Measurements from ENCODE around the gene ING5. TPM values are rescaled to one million over a fixed set of nuclear protein-coding genes. Genes with fewer than 3 reads are reported as not detected.
A peak's percentile ranks its signal among the peaks of the same experiment; 100 is the strongest.

The ING5 gene
- total RNA-seq: 10 to 100 TPM; 24.6 to 52.3 (median 35.1) TPM
- long read RNA-seq, donor 1, full-length matches to known transcripts: 10 of 23 reads
- long read RNA-seq, donor 1, partial matches to known transcripts: 1 of 23 reads
- long read RNA-seq, donor 1, other reads (novel, unspliced or antisense): 12 of 23 reads
- long read RNA-seq, donor 2, full-length matches to known transcripts: 3 of 6 reads
- long read RNA-seq, donor 2, partial matches to known transcripts: 1 of 6 reads
- long read RNA-seq, donor 2, other reads (novel, unspliced or antisense): 2 of 6 reads

- no peaks in the 10 kb centered on the region for H3K9me3 ChIP-seq
- intact Hi-C loops (cut with DNase I, micrococcal nuclease): no loop called here
- no peaks in the 10 kb centered on the region for H3K36me3 ChIP-seq (ENCODE audit: low read depth)
- TF ChIP-seq CTCF (IDR thresholded peaks at IDR 0.05): no peak
- peak within 1 kb of the TSS; percentile 50 for H3K4me3 ChIP-seq
- peaks cover 7% of the 10 kb centered on the region for H3K4me1 ChIP-seq (ENCODE audit: low read depth)
- ATAC-seq (peak; percentile 89), DNase-seq (peak; percentile 97 to 99 (median 98))
Observed at GRCh38 chr2:241701399-241702154, at the start of gene ING5. ING5 (plus strand) TSS chr2:241702039; CDS start chr2:241702066, 27 bp downstream.

GRCh38 chr2:241652142-241652541 lies 49.7 kb upstream of the ING5 start:
- Histone ChIP-seq H3K9me3 (no peaks in the 10 kb centered on the region), H3K4me1 (ENCODE audit: low read depth) (peaks cover 9% of the 10 kb centered on the region), H3K36me3 (ENCODE audit: low read depth) (peaks cover 3% of the 10 kb centered on the region), H3K4me3 (no peak overlapping the region)
- ATAC-seq (no peak), DNase-seq (peak in 1 of 3 donors; percentile 4)
- TF ChIP-seq CTCF (IDR thresholded peaks at IDR 0.05): no peak
- intact Hi-C loops (cut with DNase I, micrococcal nuclease): no loop called here

GRCh38 chr2:241652722-241653121 lies 49.1 kb upstream of the ING5 start:
- no peaks in the 10 kb centered on the region for H3K9me3 ChIP-seq
- peaks cover 3% of the 10 kb centered on the region for H3K36me3 ChIP-seq (ENCODE audit: low read depth)
- no peak overlapping the region for H3K4me3 ChIP-seq
- TF ChIP-seq CTCF (IDR thresholded peaks at IDR 0.05): no peak
- DNase-seq: peak in 1 of 3 donors; percentile 30
- ATAC-seq: no peak
- H3K4me1 ChIP-seq (ENCODE audit: low read depth): peaks cover 8% of the 10 kb centered on the region
- intact Hi-C loops (cut with DNase I, micrococcal nuclease): no loop called here

- Histone ChIP-seq H3K4me3 (no peak overlapping the region), H3K9me3 (no peaks in the 10 kb centered on the region), H3K36me3 (ENCODE audit: low read depth) (peaks cover 3% of the 10 kb centered on the region), H3K4me1 (ENCODE audit: low read depth) (peaks cover 6% of the 10 kb centered on the region)
- intact Hi-C loops (cut with DNase I, micrococcal nuclease): no loop called here
- ATAC-seq (no peak), DNase-seq (no peak)
- no peak for TF ChIP-seq CTCF (IDR thresholded peaks at IDR 0.05)
Observed at GRCh38 chr2:241653210-241653750, 48.6 kb upstream of the ING5 start.

- intact Hi-C loops (cut with DNase I, micrococcal nuclease): no loop called here
- Histone ChIP-seq H3K4me1 (ENCODE audit: low read depth) (no peaks in the 10 kb centered on the region), H3K9me3 (no peaks in the 10 kb centered on the region), H3K36me3 (ENCODE audit: low read depth) (peaks cover 3% of the 10 kb centered on the region), H3K4me3 (no peak overlapping the region)
- ATAC-seq (no peak), DNase-seq (no peak)
- TF ChIP-seq CTCF (IDR thresholded peaks at IDR 0.05): no peak
Observed at GRCh38 chr2:241654551-241654950, 47.3 kb upstream of the ING5 start.
